ENCODE data around the gene IQCC. TPM values are rescaled to one million over a fixed set of nuclear protein-coding genes. Genes with fewer than 3 reads are reported as not detected.

Gene IQCC
- total RNA-seq, 2 experiments from 2014 or later: 4.2 to 4.4 TPM

DNA sequence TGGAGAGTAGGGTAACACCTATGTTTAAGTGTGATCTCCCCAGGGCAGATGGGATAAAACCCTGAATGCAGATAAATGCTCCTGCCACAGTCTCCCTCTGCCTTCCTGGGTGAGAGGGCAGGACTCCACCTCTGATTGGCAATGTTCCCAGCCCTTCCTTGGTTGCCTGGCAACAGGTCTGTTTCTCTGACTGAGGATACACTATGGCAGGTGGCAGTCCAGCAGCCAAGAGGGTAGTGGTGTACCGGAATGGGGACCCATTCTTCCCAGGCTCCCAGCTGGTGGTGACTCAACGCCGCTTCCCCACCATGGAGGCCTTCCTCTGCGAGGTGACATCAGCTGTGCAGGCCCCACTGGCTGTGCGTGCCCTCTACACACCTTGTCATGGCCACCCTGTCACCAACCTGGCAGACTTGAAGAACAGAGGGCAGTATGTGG, 3.4 kb downstream of the IQCC start, which contains the start of gene DCDC2B:
TSS of gene DCDC2B (plus strand) at position 199 of the 438 bp plus-strand sequence. CDS start at position 204, 5 bp downstream.
- no peak within 1 kb of the TSS for H3K27ac Mint-ChIP-seq
- peaks cover 18% of the 10 kb centered on the region for H3K36me3 Mint-ChIP-seq (ENCODE audit: low read depth)
- H3K4me1 Mint-ChIP-seq (ENCODE audit: low read depth): peaks cover 15% of the 10 kb centered on the region
- DNase-seq (no peak), ATAC-seq (no peak)
- no peaks in the 10 kb centered on the region for H3K9me3 Mint-ChIP-seq
- H3K27me3 Mint-ChIP-seq: no peaks in the 10 kb centered on the region
- CTCF ChIA-PET: interaction anchor here (0.7 to 1.9 kb wide), 3 partner anchors 9 to 205 kb away, joined by 3 to 4 read pairs (median 3); no protein-coding TSS in a partner anchor
- POLR2A ChIA-PET: interaction anchor here (1.2 to 4.1 kb wide), 2 partner anchors 8 to 12 kb away, joined by 3 to 35 read pairs; partner anchors contain the start of gene CCDC28B
- intact Hi-C loops (cut with micrococcal nuclease): no loop called here
- TF ChIP-seq, protein P1, sequence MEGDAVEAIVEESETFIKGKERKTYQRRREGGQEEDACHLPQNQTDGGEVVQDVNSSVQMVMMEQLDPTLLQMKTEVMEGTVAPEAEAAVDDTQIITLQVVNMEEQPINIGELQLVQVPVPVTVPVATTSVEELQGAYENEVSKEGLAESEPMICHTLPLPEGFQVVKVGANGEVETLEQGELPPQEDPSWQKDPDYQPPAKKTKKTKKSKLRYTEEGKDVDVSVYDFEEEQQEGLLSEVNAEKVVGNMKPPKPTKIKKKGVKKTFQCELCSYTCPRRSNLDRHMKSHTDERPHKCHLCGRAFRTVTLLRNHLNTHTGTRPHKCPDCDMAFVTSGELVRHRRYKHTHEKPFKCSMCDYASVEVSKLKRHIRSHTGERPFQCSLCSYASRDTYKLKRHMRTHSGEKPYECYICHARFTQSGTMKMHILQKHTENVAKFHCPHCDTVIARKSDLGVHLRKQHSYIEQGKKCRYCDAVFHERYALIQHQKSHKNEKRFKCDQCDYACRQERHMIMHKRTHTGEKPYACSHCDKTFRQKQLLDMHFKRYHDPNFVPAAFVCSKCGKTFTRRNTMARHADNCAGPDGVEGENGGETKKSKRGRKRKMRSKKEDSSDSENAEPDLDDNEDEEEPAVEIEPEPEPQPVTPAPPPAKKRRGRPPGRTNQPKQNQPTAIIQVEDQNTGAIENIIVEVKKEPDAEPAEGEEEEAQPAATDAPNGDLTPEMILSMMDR (IDR thresholded peaks at IDR 0.05): no peak
- no peak within 1 kb of the TSS for H3K4me3 Mint-ChIP-seq

DNA sequence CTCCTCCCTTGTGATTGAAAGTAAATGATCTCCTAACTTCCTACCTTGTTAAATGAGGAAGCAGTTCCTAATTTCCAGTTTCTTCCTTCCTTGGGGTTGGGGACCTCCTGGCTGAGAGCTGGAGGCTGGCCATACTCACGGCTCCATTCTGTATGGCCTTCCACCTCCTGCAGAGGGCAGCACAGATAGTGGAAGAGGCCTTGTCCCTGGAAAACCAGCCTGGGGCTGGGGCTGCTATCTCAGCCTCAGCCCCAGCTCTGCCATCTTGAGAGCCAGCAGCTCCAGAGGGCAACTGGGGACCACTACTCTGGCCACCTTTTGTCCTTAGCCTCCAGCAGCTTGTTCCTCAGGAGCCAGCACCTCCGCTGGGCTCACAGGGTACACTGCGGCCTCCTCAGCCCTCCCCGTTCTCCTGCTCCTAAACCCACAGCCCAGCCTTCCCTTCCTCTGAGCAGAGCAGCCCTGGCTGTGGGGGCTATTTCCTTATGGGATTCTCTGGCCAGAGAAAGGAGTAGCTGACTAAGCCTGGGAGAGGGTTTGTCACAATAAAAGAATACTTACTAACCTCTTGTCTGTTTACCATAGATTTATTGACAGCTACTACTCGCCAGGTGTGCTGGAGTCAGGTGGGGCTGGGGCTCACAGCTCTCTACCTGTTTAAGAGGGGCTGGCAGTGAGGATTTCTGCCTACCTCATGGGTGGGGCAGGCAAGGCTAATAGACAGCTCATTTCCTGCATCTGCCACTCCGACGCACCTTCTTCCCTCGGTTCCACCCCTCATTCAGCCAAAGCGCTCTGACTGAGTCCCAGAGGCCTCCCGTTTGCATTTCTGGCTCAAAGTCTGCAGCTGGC, 10.4 kb downstream of the IQCC start:
- DNase-seq (peak; percentile 69), ATAC-seq (peak; percentile 97)
- TF ChIP-seq, protein P1 (IDR thresholded peaks at IDR 0.05): peak; percentile 91
- ChIA-PET POLR2A (interaction anchor here (0.7 to 1.9 kb wide), 13 partner anchors 9 to 161 kb away, joined by 3 to 9 read pairs (median 3); partner anchors contain the start of genes HDAC1, IQCC and LCK), CTCF (interaction anchor here (0.7 to 4.3 kb wide), 48 partner anchors 9 to 257 kb away, joined by 3 to 44 read pairs (median 5); partner anchors contain the start of genes CCDC28B, HDAC1, IQCC and LCK)
- H3K27ac Mint-ChIP-seq: no peak overlapping the region
- no peaks in the 10 kb centered on the region for H3K9me3 Mint-ChIP-seq
- peaks cover 11% of the 10 kb centered on the region for H3K4me1 Mint-ChIP-seq (ENCODE audit: low read depth)
- H3K36me3 Mint-ChIP-seq (ENCODE audit: low read depth): no peaks in the 10 kb centered on the region
- H3K27me3 Mint-ChIP-seq: no peaks in the 10 kb centered on the region
- H3K4me3 Mint-ChIP-seq: no peak overlapping the region
- intact Hi-C loops (cut with micrococcal nuclease): no loop called here

DNA sequence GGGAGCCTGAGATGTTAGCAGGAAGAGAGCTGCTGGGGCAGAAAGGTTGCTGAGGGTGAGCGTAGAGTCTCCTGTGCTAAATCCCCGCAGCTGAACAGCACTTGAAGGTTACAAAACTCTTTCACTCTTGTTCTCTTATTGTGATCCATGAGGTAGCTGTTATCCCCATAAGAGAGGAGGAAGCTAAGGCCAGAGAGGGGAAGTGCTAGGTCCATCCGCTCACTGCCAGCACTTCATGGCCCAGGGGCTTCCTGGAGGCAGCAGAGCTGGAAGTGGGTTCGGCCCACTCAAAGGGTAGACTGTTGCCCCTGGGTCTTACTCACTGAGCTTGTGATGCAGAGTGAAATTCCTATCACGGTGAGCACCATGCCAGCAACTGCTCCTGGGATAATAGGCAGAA, 11.1 kb downstream of the IQCC start:
- no peak overlapping the region for H3K4me3 Mint-ChIP-seq
- ATAC-seq (no peak), DNase-seq (no peak)
- no peak overlapping the region for H3K27ac Mint-ChIP-seq
- ChIA-PET POLR2A (interaction anchor here (0.8 to 1.9 kb wide), 9 partner anchors 9 to 161 kb away, joined by 3 to 9 read pairs (median 4); partner anchors contain the start of genes IQCC and LCK), CTCF (interaction anchor here (0.8 to 4.3 kb wide), 35 partner anchors 8 to 231 kb away, joined by 3 to 44 read pairs (median 8); partner anchors contain the start of genes CCDC28B, HDAC1, IQCC and LCK)
- H3K27me3 Mint-ChIP-seq: no peaks in the 10 kb centered on the region
- H3K4me1 Mint-ChIP-seq (ENCODE audit: low read depth): peaks cover 18% of the 10 kb centered on the region
- no peaks in the 10 kb centered on the region for H3K36me3 Mint-ChIP-seq (ENCODE audit: low read depth)
- intact Hi-C loops (cut with micrococcal nuclease): no loop called here
- TF ChIP-seq, protein P1 (IDR thresholded peaks at IDR 0.05): no peak
- H3K9me3 Mint-ChIP-seq: no peaks in the 10 kb centered on the region

DNA sequence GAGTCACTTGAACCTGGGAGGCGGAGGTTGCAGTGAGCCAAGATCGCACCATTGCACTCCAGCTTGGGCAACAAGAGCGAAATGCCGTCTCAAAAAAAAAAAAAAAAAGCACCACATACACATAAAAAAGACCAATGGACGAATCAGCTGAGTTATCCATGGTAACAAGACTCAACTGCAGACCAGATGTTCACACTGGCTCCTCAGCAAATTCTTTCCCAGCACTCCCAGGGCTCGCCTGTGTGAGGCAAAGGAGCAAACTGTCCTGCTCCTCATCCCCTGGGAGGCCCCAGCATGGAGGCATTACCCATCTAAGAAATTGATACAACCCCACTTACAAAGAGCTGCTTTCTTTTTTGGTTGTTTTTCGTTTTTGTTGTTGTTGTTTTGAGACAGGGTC, 13.6 kb downstream of the IQCC start:
- no peak for ATAC-seq
- no peak for DNase-seq
- H3K9me3 Mint-ChIP-seq: no peaks in the 10 kb centered on the region
- H3K4me3 Mint-ChIP-seq: no peak overlapping the region
- H3K36me3 Mint-ChIP-seq (ENCODE audit: low read depth): peaks cover 14% of the 10 kb centered on the region
- ChIA-PET POLR2A (interaction anchor here (2.8 kb wide), 1 partner anchor 13 kb away, joined by 9 read pairs; the partner anchor contains the start of gene IQCC), CTCF (no interaction called here)
- intact Hi-C loops (cut with micrococcal nuclease): no loop called here
- H3K27ac Mint-ChIP-seq: no peak overlapping the region
- peaks cover 22% of the 10 kb centered on the region for H3K4me1 Mint-ChIP-seq (ENCODE audit: low read depth)
- TF ChIP-seq, protein P1 (IDR thresholded peaks at IDR 0.05): no peak
- H3K27me3 Mint-ChIP-seq: no peaks in the 10 kb centered on the region
